HG02943 (cell line): Measurements from ENCODE around the gene NDUFA3.
A peak's percentile ranks its signal among the peaks of the same experiment; 100 is the strongest.

Source experiments
- ATAC-seq: cut with Tn5 transposase; IDR thresholded peaks from one replicate; pipeline ENCODE4 v1.9.1; 2021; ENCODE audit warnings: mild to moderate bottlenecking, low read depth, moderate library complexity; ENCODE audit not compliant: unreplicated experiment

NDUFA3 gene

DNA sequence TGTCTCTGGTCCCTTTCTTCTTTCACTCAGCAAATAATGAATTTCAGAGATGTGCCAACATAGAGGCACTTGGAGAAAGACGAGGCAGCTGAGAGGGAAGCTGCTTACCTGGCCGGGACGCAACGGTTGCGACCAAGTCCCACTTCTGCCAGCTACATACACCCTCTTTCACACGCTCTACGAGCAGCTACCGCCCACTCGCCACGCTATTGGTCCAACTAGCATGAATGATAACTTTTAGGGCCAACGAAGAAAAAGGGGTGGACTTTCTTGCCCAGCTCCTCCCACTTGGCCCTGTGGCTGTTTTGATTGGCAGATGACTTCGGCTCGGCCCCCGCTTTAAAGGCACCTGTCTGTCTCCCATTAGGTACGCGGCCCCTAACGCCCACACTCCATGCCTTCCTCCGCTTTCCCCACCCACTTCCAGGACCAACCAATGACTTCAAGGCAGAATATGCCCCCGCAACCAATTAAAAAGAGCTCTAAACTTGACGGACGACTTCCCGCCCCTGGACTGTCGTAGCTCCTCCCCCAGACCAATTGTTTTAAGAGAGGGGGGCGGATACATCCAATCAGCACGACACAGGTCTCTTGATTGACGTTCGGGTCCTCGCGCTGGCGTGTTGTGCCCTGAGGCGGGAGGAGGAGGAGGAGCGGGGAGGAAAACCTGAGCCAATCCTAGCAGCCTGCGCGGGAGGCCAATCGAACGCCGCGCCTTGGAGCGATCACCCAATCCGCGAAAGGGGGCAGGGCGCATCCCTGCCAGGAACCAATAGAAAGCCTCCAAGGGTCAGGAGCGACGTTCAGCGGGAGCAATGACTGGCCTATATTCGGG lies 34.4 kb downstream of the NDUFA3 start:
- peak; percentile 78 for ATAC-seq

DNA sequence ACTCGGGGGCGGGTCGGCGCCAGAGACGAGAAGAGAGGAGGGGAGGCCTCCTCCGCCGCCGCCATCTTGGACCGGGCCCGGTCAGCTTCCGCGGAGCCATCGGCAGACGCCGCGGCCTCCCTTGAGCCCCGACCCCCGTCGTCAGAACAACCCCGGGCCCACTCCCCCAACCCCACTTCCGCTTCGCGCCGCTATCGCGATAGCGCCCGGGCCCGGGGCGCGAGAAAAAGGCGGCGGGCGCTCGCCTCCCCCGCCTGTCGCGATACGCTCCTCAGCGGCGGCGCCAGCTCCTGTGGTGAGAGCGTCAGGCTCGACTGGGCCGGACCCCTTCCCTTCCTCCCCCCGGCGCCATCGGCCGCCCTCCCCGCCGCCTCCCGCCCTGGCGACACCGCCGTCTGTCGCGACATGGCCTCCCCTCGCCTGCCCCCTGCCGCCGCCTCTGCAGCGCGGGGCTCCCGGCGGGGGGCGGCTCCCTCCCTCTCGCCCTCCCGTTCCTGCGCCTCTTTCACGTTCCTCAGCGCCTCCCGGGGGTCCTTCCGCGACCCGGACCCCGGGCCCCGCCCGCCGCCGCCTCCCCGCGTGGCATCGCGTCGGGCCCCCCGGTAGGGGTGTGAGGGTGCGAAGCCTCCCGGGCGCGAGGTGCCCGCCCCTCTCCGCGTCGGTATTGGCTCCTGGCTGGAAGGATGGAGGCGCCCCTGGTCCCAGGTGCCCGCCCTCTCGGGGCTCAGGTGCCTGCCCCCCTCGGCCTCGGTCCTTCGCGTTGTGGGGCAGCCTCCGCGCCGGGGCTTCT lies 35.2 kb downstream of the NDUFA3 start, which contains the start of gene CNOT3:
CNOT3 (plus strand) TSS at position 64 of the 790 bp plus-strand sequence. CDS start 5,217 bp downstream, outside the sequence.
- ATAC-seq = no peak

DNA sequence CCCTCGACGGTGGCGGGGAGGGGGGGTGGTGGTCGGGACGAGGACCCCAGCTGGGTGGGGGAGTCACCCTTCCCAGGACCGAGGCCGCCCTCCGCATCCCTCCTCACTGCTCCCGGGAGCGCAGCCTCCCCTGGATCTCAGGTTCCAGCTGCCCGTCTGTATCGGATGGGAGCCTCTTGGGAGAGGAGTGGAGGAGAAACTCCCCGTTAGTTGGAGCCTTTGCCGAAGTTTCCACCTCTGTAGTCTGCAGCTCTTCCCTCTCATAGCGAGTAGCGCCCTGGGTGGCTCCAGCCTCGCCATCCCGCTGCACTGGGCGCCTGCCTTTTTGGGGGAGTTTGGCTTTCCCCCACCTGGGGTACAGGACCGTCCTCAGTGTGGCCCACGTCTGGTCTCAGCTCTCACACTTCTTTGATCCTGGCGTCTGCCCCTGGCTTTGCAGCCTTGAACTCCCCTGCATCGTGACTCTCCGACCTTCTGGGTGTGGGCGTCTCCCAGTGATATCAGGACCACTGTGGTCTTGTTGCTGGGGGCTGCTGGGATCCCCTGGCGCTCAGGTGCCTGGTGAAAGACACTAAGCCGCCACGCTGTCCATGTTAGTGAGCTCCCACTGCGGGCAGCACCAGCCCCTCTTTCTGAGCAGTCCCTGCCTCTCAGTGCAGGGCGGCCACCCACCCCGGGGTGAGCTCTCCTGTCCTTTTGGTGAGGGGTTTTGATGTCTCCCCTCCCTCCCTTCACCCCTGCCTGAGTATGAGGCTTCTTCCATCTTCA lies 36.0 kb downstream of the NDUFA3 start:
- no peak for ATAC-seq

DNA sequence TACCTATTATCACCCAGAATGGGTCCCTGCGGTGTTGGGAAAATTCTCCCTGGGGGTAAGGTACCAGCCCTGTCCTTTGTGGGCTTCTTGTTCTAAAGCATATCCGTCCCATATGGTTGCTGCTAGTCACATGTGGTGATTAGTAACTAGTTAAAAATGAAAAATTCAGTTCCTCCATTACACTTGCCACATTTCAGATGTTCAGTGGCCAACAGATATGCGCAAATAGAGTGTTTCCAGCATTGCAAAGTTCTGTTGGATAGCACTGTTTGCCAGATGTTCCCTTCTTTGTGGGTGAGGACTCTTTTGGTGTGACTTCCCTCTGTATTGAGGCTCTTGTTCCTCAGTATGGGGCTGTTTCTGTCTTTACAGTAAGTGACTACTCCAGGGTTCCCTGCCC lies 38.7 kb downstream of the NDUFA3 start:
- no peak for ATAC-seq

DNA sequence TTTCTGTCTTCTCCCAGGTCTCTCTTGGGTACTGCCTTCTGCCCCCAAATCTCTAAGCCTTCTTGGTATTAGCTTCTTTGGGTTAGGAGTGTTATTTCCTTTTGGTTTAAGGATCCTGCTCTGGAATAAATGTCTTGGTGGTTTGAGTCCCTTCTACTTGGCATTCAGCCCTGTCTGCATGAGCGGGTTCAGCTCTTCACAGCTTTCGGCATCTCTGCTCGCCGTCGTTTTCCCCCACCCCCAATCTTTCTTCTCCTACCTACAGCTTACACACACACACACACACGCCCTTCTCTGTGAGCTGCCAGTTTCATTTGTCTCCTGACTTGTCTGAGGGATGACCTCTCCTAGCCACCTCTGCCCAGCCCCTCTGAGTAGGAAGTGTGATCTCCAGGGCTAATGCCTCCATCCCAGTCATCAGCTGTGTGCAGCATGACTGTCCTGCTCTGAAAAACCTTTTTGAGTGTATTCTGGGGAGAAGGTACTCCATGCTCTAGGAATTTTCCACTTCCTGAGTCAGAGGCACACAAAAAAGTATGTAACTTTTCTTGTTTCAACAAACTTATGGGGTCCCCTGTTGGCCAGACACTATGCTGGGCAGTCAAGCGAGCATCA lies 39.6 kb downstream of the NDUFA3 start:
- no peak for ATAC-seq

DNA sequence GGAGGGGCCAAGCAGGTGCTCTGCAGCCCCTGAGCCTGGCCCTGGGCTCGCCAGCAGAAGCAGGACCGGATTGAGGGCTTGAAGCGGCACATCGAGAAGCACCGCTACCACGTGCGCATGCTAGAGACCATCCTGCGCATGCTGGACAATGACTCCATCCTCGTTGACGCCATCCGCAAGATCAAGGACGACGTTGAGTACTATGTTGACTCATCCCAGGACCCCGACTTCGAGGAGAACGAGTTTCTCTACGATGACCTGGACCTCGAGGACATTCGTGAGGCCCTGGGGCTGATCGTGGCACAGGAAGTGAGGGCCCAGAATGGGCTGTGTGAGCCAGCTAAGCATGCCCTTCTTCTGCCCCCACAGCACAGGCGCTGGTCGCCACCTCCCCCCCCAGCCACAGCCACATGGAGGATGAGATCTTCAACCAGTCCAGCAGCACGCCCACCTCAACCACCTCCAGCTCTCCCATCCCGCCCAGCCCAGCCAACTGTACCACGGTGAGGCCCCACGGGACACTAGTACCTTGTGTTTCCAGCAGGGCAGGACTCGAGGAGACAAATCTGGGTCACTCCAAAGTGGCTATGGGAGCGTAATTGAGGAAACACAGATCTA lies 43.0 kb downstream of the NDUFA3 start:
- no peak for ATAC-seq

DNA sequence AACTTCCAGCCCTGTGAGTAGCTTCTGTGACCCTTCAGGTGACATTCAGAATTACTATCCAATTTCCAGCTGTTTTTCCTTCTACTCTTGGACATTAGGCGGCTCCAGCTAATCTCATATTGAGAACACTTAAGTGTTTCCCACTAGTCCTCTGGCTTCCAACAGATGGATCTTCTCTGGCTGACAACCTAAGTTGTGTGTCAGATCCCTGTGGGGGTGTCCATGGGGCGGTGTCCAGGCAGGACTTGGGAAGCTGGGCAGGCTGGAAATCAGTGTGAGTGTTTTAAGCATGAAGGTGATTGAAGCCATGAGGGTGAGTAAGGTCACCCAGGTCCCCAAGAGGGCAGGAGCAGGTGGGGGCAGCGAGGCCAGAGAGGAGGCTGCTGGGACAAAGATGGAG lies 45.0 kb downstream of the NDUFA3 start:
- no peak for ATAC-seq

DNA sequence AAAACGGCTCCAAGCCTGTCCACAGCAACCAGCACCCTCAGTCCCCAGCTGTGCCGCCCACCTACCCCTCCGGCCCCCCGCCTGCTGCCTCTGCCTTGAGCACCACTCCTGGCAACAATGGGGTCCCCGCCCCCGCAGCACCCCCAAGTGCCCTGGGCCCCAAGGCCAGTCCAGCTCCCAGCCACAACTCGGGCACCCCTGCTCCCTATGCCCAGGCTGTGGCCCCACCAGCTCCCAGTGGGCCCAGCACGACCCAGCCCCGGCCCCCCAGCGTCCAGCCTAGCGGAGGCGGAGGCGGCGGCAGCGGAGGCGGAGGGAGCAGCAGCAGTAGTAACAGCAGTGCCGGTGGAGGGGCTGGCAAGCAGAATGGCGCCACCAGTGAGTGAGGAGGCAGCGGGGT lies 45.5 kb downstream of the NDUFA3 start:
- no peak for ATAC-seq

DNA sequence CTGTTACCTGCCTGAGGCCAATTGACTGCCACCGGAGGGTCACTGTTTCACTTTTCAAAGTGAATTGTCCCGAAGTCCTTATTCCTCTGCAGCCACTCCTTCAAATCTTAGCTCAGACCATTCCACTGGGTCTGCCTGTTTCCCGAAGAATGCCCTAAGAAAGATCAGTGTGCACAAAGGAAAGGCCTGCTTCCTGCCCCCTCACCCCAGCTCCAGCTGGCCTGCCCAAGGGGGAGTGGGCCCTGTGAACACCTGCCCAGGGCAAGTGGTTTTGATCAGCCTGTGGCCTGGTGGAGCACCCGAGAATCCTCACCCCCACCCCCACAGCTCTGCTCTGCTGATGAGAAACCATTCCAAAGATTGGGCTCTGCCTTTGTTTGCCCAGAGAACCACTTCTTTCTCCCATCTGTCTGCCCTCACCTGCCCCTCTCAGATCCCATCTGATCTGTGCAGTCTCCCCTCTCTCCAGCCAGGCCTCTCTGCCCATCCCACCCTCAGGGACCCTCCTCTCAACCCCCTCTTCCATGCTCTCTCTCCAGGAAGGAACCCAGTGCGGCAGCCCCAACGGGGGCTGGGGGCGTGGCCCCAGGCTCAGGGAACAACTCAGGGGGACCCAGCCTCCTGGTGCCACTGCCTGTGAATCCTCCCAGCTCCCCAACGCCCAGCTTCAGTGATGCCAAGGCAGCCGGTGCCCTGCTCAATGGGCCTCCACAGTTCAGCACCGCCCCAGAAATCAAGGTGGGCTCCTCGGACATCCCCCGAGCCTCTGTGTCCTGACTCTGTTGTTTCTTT lies 46.6 kb downstream of the NDUFA3 start:
- ATAC-seq = no peak

DNA sequence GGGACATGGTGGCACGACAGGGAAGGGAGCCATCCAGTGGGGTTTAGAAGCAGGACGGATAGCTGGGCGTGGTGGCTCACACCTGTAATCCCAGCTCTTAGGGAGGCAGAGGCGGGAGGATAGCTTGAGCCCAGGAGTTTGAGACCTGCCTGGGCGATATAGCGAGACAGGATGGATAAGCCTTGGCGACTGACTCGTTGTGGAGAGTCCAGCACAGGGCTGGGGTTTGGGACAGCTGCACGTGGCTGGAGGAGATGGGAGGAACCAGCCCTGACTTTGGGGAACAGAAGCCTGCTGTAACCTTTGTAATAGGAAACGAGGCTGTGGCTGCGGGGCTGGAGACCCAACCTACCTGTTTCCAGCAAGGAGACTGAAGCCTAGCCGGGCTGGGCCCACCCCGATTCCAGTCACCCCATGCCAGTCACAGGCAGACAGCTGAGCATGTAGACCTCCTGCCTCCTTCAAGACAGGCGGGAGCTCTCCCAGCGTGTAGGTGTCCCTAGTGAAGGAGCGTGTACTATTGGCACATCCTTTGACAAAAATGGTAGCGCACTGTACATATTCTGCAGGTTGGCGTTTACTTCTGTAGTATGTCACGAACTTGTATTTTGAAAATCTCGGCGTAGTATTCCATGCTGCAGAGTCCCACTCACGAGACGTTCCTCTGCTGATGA lies 48.8 kb downstream of the NDUFA3 start:
- no peak for ATAC-seq

DNA sequence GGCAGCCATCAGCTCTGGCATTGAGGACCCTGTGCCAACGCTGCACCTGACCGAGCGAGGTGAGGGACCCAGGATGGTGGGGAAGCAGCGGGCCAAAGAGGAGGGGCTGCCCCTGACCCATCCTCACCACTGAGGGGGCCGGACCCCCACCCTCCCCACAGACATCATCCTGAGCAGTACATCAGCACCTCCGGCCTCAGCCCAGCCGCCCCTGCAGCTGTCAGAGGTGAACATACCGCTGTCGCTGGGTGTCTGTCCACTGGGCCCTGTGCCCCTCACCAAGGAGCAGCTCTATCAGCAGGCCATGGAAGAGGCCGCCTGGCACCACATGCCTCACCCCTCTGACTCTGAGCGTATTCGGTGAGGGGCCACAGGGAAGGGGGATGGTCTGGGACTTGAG lies 49.6 kb downstream of the NDUFA3 start:
- no peak for ATAC-seq

DNA sequence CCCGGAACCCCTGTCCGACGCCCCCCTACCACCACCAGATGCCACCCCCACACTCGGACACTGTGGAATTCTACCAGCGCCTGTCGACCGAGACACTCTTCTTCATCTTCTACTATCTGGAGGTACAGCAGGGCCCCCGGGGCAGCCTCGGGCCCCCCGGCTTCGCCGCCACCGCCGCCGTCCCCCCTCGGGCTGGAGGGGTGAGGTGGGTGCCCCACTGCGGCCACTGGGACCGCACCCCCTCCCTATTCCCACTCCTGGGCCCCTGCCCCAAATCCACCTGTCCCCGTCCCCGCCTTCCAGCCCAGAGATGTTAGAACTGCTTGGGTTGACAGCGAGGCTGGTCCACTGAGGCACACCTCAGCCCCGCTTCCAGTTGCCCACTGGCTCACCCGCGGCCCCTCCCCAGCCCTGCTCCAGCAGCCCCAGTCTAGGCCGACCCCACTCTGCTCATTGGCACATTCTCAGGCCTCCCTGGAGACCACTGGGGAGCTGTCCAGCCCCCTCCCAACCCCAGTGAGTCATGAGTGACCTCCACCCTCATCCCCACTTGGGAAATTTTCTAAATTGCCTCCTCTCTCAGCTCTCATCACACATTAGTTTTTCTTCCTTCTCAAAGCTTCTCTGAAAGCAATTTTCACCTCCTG lies 50.3 kb downstream of the NDUFA3 start:
- ATAC-seq = no peak

DNA sequence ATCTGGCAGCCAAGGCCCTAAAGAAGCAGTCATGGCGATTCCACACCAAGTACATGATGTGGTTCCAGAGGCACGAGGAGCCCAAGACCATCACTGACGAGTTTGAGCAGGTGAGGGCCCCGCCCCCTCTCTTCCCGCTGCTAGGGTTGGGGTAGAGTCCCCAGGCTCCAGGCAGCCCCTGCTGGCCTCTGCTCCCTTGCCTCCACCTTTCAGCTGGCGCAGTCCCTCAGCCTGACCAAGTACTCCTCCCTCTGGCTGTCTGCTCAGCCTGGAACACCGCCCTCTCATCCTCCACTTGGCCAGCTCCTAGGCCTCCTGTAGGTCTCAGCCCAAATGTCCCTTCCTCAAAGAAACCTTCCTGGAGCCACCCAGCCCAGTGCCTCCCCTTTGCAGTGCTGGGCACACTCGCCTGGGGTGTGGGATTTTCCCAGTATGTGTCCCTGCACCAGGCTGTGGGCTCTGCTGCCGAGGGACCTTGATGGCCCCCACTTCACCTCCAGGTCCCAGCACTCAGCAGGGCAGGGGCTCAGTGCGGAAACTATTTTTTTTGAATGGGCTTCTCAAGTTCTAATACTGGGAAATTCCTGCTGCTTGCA lies 51.2 kb downstream of the NDUFA3 start:
- ATAC-seq = no peak

DNA sequence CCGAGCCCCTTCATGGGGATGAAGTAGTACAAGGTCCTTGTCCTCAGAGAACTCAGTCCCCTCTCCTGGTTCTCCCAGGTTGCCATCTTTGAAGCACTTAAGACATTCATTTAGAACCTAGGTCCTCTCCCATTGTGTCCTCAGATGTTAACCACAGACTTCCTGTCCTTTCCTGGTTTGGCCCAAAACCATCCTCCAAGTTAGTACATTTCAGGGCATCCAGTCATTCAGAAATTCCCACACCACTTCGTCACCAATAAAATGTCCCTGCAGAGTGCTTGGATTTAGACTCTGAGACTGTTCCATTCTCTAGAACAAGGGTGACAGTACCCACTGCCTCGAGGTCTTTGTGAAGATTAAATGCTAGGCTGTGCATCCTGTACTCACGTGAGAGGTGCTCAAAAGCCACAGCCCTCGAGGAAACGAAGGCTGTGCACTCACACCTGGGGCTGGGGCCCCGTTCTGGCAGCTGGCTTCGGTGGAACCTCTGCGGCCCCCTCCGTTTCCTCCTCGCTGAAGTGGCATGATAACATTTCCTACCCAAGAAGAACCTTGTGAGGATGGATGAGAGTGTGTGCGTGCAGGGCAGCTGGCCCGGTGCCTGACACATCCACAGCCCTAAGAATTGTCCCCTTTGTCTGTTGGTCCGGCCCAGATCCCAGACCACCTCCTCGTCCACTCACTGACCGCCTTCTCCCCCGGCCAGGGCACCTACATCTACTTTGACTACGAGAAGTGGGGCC lies 52.1 kb downstream of the NDUFA3 start:
- no peak for ATAC-seq

DNA sequence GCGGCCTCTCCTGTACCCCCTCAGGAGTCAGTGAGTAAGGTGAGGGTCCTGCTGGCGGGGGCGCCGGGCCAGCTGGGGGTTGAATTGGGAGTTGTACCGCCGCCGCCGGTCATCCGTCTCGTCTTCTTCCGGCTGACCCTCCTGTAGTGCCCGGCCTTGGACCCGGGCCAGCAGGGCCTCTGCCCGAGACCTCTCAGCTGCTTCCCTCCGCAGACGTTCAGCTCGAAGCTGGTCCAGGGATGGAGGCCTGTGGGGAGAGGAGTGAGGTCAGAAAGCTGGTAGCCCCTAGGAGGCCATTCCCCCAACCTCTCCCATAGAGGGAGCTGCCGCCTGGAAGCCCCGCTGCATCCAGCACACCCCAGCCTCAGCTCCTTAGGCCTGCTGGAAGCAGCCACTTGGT lies 53.0 kb downstream of the NDUFA3 start:
- ATAC-seq = no peak

DNA sequence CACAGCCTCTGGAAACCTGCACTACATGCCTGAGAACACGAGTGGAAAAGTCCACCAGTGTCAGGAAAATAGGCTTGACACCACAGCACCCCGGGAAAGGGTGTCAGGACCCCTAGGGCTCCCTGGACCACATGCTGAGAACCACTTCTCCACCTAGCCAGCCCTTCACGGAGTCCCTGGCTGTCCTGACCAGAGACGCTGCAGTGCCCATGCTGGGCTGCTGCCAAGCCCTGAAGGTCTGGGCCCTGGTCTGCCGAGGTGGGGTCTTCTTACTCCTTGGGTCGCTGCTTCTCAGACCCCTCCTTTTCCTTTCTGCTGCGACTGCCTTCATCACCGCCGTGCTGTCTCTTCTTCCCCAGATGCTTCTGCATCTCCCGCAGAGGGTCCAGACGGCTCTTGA lies 53.8 kb downstream of the NDUFA3 start:
- ATAC-seq = no peak

DNA sequence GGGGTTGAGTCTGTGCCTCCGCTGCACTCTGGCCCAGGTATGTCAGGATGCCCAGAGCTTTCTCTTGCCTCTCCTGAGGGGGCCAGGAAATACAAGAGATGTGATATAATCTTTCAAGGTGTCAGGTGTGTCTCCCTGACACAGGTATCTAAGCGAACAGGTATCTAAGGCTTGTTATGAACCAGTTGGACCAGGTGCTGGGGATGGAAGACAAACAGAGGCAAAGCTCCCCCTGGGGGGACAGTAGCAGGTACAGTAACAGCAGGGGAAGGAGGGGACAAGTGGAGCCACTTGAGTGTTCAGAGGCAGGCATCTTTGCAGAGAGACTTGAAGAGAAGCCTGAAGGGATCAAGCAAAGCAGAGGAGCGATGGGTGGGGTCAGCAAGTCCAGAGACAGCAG lies 54.3 kb downstream of the NDUFA3 start:
- ATAC-seq = no peak
